ENCODE data around the gene GTPBP6. TPM values are rescaled to one million over a fixed set of nuclear protein-coding genes. Genes with fewer than 3 reads are reported as not detected.

Gene GTPBP6
- total RNA-seq, 8 experiments from 2014 or later = 13.3 to 60.2 (median 26.0) TPM

DNA sequence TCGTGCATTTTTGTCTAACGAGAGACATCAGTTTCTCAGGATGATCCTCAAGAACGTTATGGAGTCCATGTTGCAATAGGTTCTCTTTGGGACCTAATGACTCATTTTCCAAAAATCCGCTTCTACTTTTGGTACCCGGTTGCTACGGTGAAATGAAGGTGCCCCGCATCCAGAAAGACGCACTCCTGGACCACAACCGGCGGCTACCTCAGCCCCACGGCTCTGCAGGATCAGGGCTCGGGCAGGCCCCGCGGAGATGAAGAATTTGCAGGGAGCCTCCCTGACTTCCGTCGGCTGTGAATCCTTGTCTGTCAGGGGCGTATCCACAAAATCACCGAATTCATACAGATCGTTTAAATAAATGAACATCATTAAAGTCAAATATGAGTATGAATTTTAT lies 15.6 kb downstream of the GTPBP6 start:
- WGBS, 10 experiments = 54 to 100% (median 94%) methylated on average over 1 to 17 of the region's 19 CpGs; no CpG with 5 or more reads in 2 of the 10 experiments
- H3K27ac ChIP-seq = no peak overlapping the region
- peak in 1 of 8 experiments; percentile 18 for ATAC-seq (replicated peaks in 6 of 8)
- H3K4me1 ChIP-seq (replicated peaks in 1 of 2) = no peaks in the 10 kb centered on the region
- in situ Hi-C loops (cut with MboI; ENCODE audit: low pct_unique_long_range_greater_than_20kb in 2 of 9, low sequenced_read_pairs in 9 of 9, unreplicated experiment in 9 of 9) = no loop called here
- H3K4me3 ChIP-seq = no peak overlapping the region

DNA sequence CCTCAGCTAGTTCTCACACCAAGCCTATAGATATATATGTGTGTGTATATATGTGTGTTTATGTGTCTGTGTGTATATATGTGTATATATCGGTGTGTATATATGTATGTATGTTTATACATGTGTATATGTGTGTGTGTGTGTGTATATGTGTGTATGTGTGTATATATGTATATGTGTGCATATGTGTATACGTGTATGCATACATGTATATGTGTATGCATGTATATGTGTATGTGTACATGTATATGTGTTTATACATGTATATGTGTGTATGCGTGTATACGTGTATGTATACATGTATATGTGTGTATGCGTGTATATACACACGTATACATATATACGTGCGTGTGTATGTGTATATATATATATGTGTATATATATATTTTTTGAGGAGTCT lies 18.3 kb downstream of the GTPBP6 start:
- 95 to 100% (median 100%) methylated on average over 1 to 6 of the region's 8 CpGs; no CpG with 5 or more reads in 6 of the 10 experiments for WGBS, 10 experiments

DNA sequence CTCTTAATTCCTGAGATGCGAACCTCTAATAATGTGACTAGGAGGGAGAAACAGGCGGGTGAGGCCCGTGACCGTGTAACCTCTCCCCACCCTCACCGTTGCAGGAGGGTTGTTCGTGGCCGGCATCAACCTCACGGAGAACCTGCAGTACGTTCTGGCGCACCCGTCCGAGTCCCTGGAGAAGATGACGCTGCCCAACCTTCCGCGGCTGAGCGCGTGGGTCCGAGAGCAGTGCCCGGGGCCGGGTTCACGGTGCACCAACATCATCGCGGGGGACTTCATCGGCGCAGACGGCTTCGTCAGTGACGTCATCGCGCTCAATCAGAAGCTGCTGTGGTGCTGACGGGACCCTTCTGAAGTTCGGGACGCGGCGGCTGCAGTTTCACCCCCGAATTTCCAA lies 19.6 kb downstream of the GTPBP6 start:
- Histone ChIP-seq H3K27ac (no peak overlapping the region), H3K4me3 (no peak overlapping the region), H3K4me1 (replicated peaks in 1 of 2) (no peaks in the 10 kb centered on the region)
- no peak for ATAC-seq (replicated peaks in 6 of 8)
- in situ Hi-C loops (cut with MboI; ENCODE audit: low pct_unique_long_range_greater_than_20kb in 2 of 9, low sequenced_read_pairs in 9 of 9, unreplicated experiment in 9 of 9) = no loop called here
- WGBS, 10 experiments = 90 to 100% (median 100%) methylated on average over 1 to 17 of the region's 36 CpGs; no CpG with 5 or more reads in 3 of the 10 experiments

More for the DNA sequence above, 18.3 kb downstream of the GTPBP6 start:
- H3K4me3 ChIP-seq = no peak overlapping the region
- no peaks in the 10 kb centered on the region for H3K4me1 ChIP-seq (replicated peaks in 1 of 2)
- peak in 1 of 8 experiments; percentile 8 for ATAC-seq (replicated peaks in 6 of 8)
- no peak overlapping the region for H3K27ac ChIP-seq
- in situ Hi-C loops (cut with MboI; ENCODE audit: low pct_unique_long_range_greater_than_20kb in 2 of 9, low sequenced_read_pairs in 9 of 9, unreplicated experiment in 9 of 9) = no loop called here

DNA sequence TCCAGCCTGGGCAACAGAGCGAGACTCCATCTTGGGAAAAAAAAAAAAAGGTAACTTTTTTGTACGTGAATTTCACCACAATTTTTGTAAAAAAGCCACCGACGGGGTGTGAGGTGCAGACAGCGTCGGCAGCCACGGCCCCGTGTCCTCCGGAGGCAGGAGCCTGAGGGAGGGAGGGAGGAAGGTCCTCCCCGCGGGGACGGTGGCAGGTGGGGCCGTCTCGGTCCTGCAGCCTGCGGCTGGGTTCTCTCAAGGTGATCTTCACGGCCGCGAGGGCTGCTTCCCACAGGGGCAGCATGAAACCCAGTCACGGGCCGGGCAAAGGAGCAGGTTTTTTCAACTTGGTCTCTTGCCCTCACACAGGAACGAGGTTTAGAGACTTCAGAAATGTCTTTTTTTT lies 23.5 kb downstream of the GTPBP6 start:
- 94 to 100% (median 100%) methylated on average over 1 to 9 of the region's 21 CpGs; no CpG with 5 or more reads in 6 of the 10 experiments for WGBS, 10 experiments
- Histone ChIP-seq H3K4me1 (replicated peaks in 1 of 2) (no peaks in the 10 kb centered on the region), H3K27ac (no peak overlapping the region), H3K4me3 (no peak overlapping the region)
- in situ Hi-C loops (cut with MboI; ENCODE audit: low pct_unique_long_range_greater_than_20kb in 2 of 9, low sequenced_read_pairs in 9 of 9, unreplicated experiment in 9 of 9) = no loop called here
- no peak for ATAC-seq (replicated peaks in 6 of 8)

DNA sequence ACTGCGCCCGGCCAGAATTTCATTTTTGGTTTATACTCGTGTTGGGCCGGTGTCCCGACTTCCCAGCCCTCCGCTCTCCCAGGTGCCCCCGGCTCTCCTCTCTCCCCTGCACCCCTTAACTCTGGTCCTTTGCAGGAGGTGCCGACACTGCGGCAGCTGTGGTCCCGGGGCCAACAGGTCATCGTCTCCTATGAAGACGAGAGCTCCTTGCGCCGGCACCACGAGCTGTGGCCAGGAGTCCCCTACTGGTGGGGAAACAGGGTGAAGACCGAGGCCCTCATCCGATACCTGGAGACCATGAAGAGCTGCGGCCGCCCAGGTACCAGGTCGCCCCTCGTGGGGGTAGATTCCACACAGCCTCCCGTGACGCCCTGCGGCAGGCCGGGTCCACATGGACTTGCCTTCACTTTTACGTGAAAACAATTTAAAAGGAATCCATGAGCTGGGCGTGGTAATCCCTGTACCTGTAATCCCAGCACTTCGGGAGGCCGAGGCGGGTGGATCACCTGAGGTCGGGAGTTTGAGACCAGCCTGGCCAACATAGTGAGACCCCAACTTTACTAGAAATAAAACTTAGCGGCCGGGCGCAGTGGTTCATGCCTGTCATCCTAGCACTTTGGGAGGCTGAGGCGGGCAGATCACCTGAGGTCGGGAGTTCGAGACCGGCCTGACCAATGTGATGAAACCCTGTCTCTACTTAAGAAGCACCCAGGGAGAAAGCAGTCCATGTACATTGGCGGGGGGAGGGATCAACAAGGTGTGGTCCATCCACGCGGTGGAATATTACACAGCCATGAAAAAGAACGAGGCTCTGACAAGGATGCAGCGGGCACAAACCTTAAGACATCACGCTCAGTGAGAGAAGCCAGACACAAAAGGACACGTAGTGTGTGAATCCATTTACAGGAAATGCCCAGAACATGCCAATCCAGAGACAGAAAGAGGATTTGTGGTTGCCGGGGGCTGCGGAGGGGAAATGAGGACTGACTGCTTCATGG lies 25.4 kb downstream of the GTPBP6 start:
- 91 to 100% (median 99%) methylated on average over 1 to 16 of the region's 47 CpGs; no CpG with 5 or more reads in 3 of the 10 experiments for WGBS, 10 experiments
- no peak overlapping the region for H3K4me3 ChIP-seq
- in situ Hi-C loops (cut with MboI; ENCODE audit: low pct_unique_long_range_greater_than_20kb in 2 of 9, low sequenced_read_pairs in 9 of 9, unreplicated experiment in 9 of 9) = no loop called here
- no peaks in the 10 kb centered on the region for H3K4me1 ChIP-seq (replicated peaks in 1 of 2)
- ATAC-seq (replicated peaks in 6 of 8) = no peak
- no peak overlapping the region for H3K27ac ChIP-seq

DNA sequence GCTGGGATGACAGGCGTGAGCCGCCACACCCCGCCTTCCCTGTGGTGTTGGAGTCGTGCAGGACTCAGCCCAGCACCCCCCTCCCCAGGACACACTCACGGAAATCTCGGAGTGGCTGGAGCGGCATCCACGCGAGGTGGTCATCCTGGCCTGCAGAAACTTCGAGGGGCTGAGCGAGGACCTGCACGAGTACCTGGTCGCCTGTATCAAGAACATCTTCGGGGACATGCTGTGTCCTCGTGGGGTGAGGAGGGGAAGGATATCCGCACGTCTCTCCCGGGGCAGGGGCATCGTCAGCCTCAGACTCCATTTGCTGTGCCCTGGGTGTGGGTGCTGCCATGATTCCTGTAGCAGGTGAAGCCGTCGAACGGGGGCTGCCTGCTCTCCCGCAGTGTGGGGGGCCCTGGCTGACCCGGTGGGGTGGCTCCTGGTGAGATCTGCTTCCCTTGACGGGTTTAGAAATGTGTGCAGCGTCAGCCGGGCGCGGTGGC lies 27.1 kb downstream of the GTPBP6 start:
- 100% methylated on average over 6 of the region's 29 CpGs; no CpG with 5 or more reads in 9 of the 10 experiments for WGBS, 10 experiments
- no peak overlapping the region for H3K4me3 ChIP-seq
- in situ Hi-C loops (cut with MboI; ENCODE audit: low pct_unique_long_range_greater_than_20kb in 2 of 9, low sequenced_read_pairs in 9 of 9, unreplicated experiment in 9 of 9) = no loop called here
- no peak overlapping the region for H3K27ac ChIP-seq
- H3K4me1 ChIP-seq (replicated peaks in 1 of 2) = no peaks in the 10 kb centered on the region
- no peak for ATAC-seq (replicated peaks in 6 of 8)

DNA sequence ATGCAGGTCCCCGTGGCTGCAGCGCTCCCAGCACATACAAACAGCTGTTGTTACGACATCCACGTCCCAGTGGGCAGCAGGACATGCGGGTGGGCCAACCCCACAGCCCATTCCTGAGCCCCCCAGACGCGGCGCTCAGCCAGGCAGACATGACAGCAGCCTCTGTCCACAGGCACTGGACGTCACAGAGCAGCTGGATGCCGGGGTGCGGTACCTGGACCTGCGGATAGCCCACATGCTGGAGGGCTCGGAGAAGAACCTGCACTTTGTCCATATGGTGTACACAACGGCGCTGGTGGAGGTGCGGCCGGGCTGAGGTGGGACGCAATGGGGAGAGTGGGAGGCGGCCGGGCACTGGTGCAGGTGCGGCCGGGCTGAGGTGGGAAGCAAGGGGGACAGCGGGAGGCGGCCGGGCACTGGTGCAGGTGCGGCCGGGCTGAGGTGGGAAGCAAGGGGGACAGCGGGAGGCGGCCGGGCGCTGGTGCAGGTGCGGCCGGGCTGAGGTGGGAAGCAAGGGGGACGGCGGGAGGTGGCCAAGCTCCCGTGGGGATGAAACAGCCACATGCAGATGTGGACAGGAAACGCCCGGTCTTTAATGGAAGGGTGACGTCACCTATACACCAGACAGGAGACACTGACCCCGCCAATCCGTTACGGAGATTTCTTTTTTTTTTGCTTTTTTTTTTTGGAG lies 28.0 kb downstream of the GTPBP6 start:
- in situ Hi-C loops (cut with MboI; ENCODE audit: low pct_unique_long_range_greater_than_20kb in 2 of 9, low sequenced_read_pairs in 9 of 9, unreplicated experiment in 9 of 9) = no loop called here
- 60 to 87% methylated on average over 1 to 6 of the region's 42 CpGs; no CpG with 5 or more reads in 8 of the 10 experiments for WGBS, 10 experiments
- H3K4me1 ChIP-seq (replicated peaks in 1 of 2) = no peaks in the 10 kb centered on the region
- no peak overlapping the region for H3K4me3 ChIP-seq
- H3K27ac ChIP-seq = no peak overlapping the region
- no peak for ATAC-seq (replicated peaks in 6 of 8)

DNA sequence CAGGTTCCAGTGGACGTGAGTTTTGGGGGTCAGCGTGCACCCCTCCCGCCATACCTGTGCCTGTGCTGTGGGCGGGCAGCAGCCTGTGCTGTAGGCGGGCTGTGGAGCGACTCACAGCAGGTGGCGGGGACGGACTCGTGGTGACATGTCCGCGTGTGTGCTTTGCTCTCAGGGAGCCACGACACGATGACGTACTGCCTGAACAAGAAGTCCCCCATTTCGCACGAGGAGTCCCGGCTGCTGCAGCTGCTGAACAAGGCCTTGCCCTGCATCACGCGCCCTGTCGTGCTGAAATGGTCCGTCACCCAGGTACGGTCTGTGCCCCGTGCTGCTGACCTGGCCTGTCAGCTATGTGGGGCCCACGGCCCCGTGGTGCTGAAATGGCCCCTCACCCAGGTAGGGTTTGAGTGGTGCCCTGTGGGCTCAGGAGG lies 30.0 kb downstream of the GTPBP6 start:
- Histone ChIP-seq H3K4me1 (replicated peaks in 1 of 2) (peaks cover 2 to 3% of the 10 kb centered on the region in 2 donors), H3K27ac (no peak overlapping the region), H3K4me3 (no peak overlapping the region)
- ATAC-seq (replicated peaks in 6 of 8) = no peak
- WGBS, 10 experiments = 80 to 100% (median 99%) methylated on average over 1 to 10 of the region's 25 CpGs; no CpG with 5 or more reads in 6 of the 10 experiments
- in situ Hi-C loops (cut with MboI; ENCODE audit: low pct_unique_long_range_greater_than_20kb in 2 of 9, low sequenced_read_pairs in 9 of 9, unreplicated experiment in 9 of 9) = no loop called here

DNA sequence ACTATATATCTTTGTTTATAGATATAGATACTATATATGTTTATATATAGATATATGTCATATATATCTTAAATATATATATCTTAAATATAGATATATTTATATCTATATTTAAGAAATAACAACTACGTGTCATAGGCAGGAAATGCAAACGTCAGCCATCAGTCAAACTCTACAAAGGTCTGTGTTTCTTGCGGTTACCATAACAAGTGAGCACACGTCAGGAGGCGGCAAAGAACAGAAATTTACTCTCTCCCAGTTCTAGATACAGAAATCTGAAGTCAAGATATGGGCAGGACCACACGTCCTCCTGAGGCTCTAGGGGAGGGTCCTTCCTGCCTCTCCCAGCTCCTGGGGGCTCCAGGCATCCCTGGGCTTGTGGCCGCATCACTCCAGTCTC lies 30.9 kb downstream of the GTPBP6 start:
- no peak overlapping the region for H3K27ac ChIP-seq
- in situ Hi-C loops (cut with MboI; ENCODE audit: low pct_unique_long_range_greater_than_20kb in 2 of 9, low sequenced_read_pairs in 9 of 9, unreplicated experiment in 9 of 9) = no loop called here
- WGBS, 10 experiments = 67 to 100% (median 92%) methylated on average over 1 to 6 of the region's 7 CpGs; no CpG with 5 or more reads in 3 of the 10 experiments
- H3K4me1 ChIP-seq (replicated peaks in 1 of 2) = peaks cover 2 to 3% of the 10 kb centered on the region in 2 donors
- no peak overlapping the region for H3K4me3 ChIP-seq
- ATAC-seq (replicated peaks in 6 of 8) = no peak

DNA sequence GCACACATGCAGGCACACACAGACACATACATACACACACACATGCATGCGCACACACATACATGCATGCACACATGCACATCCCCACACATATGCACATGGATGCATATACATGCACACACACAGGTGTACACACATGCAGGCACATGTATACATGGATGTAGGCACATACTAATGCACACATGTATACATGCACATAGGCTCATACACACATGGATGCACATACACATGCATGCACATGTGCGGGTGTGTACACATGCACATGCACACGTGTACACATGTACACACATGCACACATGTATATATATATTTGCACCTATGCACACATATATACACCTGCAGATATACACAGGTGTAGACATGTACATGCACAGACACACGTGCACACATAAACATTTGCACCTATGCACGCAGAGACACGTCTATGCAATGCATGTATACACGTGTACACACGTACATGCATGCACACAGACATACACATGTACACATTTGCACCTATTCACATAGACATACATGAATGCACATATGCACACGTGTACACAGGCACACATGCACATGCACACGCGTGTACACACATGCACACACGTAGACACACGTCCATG lies 33.4 kb downstream of the GTPBP6 start:
- Histone ChIP-seq H3K27ac (no peak overlapping the region), H3K4me1 (replicated peaks in 1 of 2) (peaks cover 2 to 3% of the 10 kb centered on the region in 2 donors), H3K4me3 (no peak overlapping the region)
- WGBS, 10 experiments = 83 to 100% (median 87%) methylated on average over 2 to 5 of the region's 13 CpGs; no CpG with 5 or more reads in 5 of the 10 experiments
- in situ Hi-C loops (cut with MboI; ENCODE audit: low pct_unique_long_range_greater_than_20kb in 2 of 9, low sequenced_read_pairs in 9 of 9, unreplicated experiment in 9 of 9) = no loop called here
- no peak for ATAC-seq (replicated peaks in 6 of 8)

DNA sequence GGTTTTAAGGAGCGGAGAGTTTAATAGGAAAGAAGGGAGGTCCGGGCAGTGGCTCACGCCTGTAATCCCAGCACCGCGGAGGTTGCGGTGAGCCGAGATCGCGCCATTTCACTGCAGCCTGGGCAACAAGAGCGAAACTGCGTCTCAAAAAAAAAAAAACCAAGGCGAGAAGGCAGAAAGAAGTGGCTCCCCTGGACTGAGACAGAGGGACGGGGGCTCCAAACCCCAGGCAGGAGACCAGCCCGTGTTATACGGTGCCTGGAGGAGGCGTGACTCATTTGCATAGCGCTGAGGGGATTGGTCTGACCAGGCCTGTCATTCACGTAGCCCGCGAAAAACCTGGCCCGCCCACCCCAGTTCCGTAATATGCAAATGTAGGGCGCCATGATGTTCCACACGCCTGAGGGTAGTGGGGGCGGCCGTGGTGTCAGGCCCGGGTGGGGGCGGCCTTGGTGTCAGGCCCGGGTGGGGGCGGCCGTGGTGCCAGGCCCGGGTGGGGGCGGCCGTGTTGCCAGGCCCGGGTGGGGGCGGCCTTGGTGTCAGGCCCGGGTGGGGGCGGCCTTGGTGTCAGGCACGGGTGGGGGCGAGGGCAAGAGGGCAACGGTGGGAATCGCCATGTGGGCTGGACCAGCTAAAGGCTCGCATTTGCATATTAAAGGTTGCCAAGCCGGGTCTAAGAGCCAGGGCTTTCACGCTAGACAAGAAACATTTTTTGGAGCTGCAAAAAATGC lies 35.3 kb downstream of the GTPBP6 start:
- H3K27ac ChIP-seq = peak overlapping the region in 1 of 2 donors; percentile 42
- 0 to 2% (median 0%) methylated on average over 1 to 12 of the region's 45 CpGs; no CpG with 5 or more reads in 3 of the 10 experiments for WGBS, 10 experiments
- ATAC-seq (replicated peaks in 6 of 8) = peak; percentile 90 to 99 (median 96)
- H3K4me3 ChIP-seq = peak overlapping the region; percentile 33 to 48 (median 44)
- in situ Hi-C loops (cut with MboI; ENCODE audit: low pct_unique_long_range_greater_than_20kb in 2 of 9, low sequenced_read_pairs in 9 of 9, unreplicated experiment in 9 of 9) = no loop called here
- H3K4me1 ChIP-seq (replicated peaks in 1 of 2) = peaks cover 2 to 3% of the 10 kb centered on the region in 2 donors

All from motor neuron (in vitro differentiated cells).